KOPT-K1 (cell line): ENCODE data around the gene MMAB.
"Not testable (repeated sequence)": the region's sequence is repeated elsewhere in the genome, so short reads cannot be mapped to it uniquely, and the experiment has no call there.

Experiments used
- H3K27ac ChIP-seq: fragments of 200-600 bp; sonication (generic); 2 replicates; pipeline ENCODE4 v1.5.1; 2016; ENCODE audit warnings: antibody characterized with exemption, mild to moderate bottlenecking, low read depth, low read length; ENCODE audit not compliant: poor library complexity, severe bottlenecking
- H3K36me3 ChIP-seq: fragments of 200-600 bp; sonication (generic); 2 replicates; pipeline ENCODE4 v1.5.1; 2017; ENCODE audit warnings: antibody characterized with exemption, mild to moderate bottlenecking, low read length, moderate library complexity; ENCODE audit not compliant: insufficient read depth
- H3K9me3 ChIP-seq: fragments of 200-600 bp; sonication (generic); 2 replicates; pipeline ENCODE4 v1.5.1; 2017; ENCODE audit warnings: antibody characterized with exemption, low read length, mild to moderate bottlenecking; ENCODE audit not compliant: insufficient read depth, poor library complexity, severe bottlenecking

The MMAB gene

GRCh38 chr12:109608270-109608669 lies 35.0 kb upstream of the MMAB start:
- H3K36me3 ChIP-seq = no peaks in the 10 kb centered on the region
- H3K9me3 ChIP-seq = no peaks in the 10 kb centered on the region
- H3K27ac ChIP-seq = no peak overlapping the region

- Histone ChIP-seq H3K27ac (no peak overlapping the region), H3K9me3 (no peaks in the 10 kb centered on the region), H3K36me3 (no peaks in the 10 kb centered on the region)
Observed at GRCh38 chr12:109607618-109608017, 34.3 kb upstream of the MMAB start.

- H3K27ac ChIP-seq = no peak overlapping the region
- no peaks in the 10 kb centered on the region for H3K9me3 ChIP-seq
- H3K36me3 ChIP-seq = no peaks in the 10 kb centered on the region
Observed at GRCh38 chr12:109606320-109607028, 33.2 kb upstream of the MMAB start.

GRCh38 chr12:109605599-109606228 lies 32.4 kb upstream of the MMAB start:
- Histone ChIP-seq H3K9me3 (no peaks in the 10 kb centered on the region), H3K27ac (no peak overlapping the region), H3K36me3 (no peaks in the 10 kb centered on the region)

GRCh38 chr12:109605016-109605415 lies 31.7 kb upstream of the MMAB start:
- Histone ChIP-seq H3K9me3 (no peaks in the 10 kb centered on the region), H3K27ac (no peak overlapping the region), H3K36me3 (no peaks in the 10 kb centered on the region)

GRCh38 chr12:109604132-109604585 lies 30.9 kb upstream of the MMAB start:
- Histone ChIP-seq H3K27ac (no peak overlapping the region), H3K36me3 (no peaks in the 10 kb centered on the region), H3K9me3 (no peaks in the 10 kb centered on the region)

- not testable (repeated sequence) for H3K27ac ChIP-seq, H3K9me3 ChIP-seq, H3K36me3 ChIP-seq
Observed at GRCh38 chr12:109602132-109602531, 28.8 kb upstream of the MMAB start.

- Histone ChIP-seq H3K27ac (no peak overlapping the region), H3K9me3 (no peaks in the 10 kb centered on the region), H3K36me3 (peaks cover 8% of the 10 kb centered on the region; the same call in 1 of the 2 replicates)
Observed at GRCh38 chr12:109601557-109601956, 28.3 kb upstream of the MMAB start.

- H3K36me3 ChIP-seq = peaks cover 13% of the 10 kb centered on the region; the same call in 1 of the 2 replicates
- H3K27ac ChIP-seq = no peak overlapping the region
- H3K9me3 ChIP-seq = no peaks in the 10 kb centered on the region
Observed at GRCh38 chr12:109600995-109601394, 27.7 kb upstream of the MMAB start.

GRCh38 chr12:109600481-109600880 lies 27.2 kb upstream of the MMAB start:
- Histone ChIP-seq H3K27ac (no peak overlapping the region), H3K36me3 (peaks cover 14% of the 10 kb centered on the region; the same call in 1 of the 2 replicates), H3K9me3 (no peaks in the 10 kb centered on the region)

GRCh38 chr12:109599087-109599486 lies 25.8 kb upstream of the MMAB start:
- H3K9me3 ChIP-seq = no peaks in the 10 kb centered on the region
- H3K36me3 ChIP-seq = peaks cover 25% of the 10 kb centered on the region; the same call in 1 of the 2 replicates
- H3K27ac ChIP-seq = no peak overlapping the region

- Histone ChIP-seq H3K27ac (no peak overlapping the region), H3K36me3 (peaks cover 29% of the 10 kb centered on the region; the same call in 1 of the 2 replicates), H3K9me3 (no peaks in the 10 kb centered on the region)
Observed at GRCh38 chr12:109598428-109598854, 25.1 kb upstream of the MMAB start.

- Histone ChIP-seq H3K9me3 (no peaks in the 10 kb centered on the region), H3K36me3 (peaks cover 35% of the 10 kb centered on the region; the same call in 1 of the 2 replicates), H3K27ac (no peak overlapping the region)
Observed at GRCh38 chr12:109597795-109598427, 24.6 kb upstream of the MMAB start.

GRCh38 chr12:109597414-109597794 lies 24.1 kb upstream of the MMAB start:
- no peak overlapping the region for H3K27ac ChIP-seq
- no peaks in the 10 kb centered on the region for H3K9me3 ChIP-seq
- peaks cover 40% of the 10 kb centered on the region; the same call in 1 of the 2 replicates for H3K36me3 ChIP-seq

- Histone ChIP-seq H3K36me3 (peaks cover 47% of the 10 kb centered on the region; the same call in 1 of the 2 replicates), H3K9me3 (no peaks in the 10 kb centered on the region), H3K27ac (no peak overlapping the region)
Observed at GRCh38 chr12:109596418-109597244, 23.3 kb upstream of the MMAB start.
